HepG2 (cell line): ENCODE data around the gene COX6A2. TPM values are rescaled to one million over a fixed set of nuclear protein-coding genes. Genes with fewer than 3 reads are reported as not detected.
A peak's percentile ranks its signal among the peaks of the same experiment; 100 is the strongest.

Experiments
- ATAC-seq: fragments of 200-7000 bp; cut with Tn5 transposase; 3 replicates; pipeline ENCODE4 v1.9.1; 2020; ENCODE audit warnings: mild to moderate bottlenecking, moderate library complexity
- BruUV-seq: library from RNA; stranded (reverse); fragments of 400-500 nt; replicated peaks from 2 replicates; lab custom pipeline; 2021; lab: Mats Ljungman, UMichigan
- CTCF ChIA-PET: fragments of 300-600 bp; formaldehyde crosslinking; extraction: SDS; loops from one replicate; lab custom pipeline; 2021; ENCODE audit warnings: low total read pairs, inconsistent platforms, low intra/inter-chr PET ratio; lab: Yijun Ruan, JAX
- POLR2A ChIA-PET: fragments of 350-600 bp; sonication (Branson Sonifier 250); formaldehyde crosslinking; loops from one replicate; lab custom pipeline; 2020; ENCODE audit warnings: antibody characterized with exemption, inconsistent platforms; lab: Yijun Ruan, JAX
- DNase-seq: peaks from one replicate; pipeline ENCODE4 v3.0.0-alpha.2; 2015; ENCODE audit warnings: low spot score
- FAIRE-seq: peaks from 3 replicates; lab custom pipeline; 2011; peaks lifted over from hg19 to GRCh38; lab: Jason Lieb, UNC
- H2AFZ ChIP-seq: one replicate; pipeline ENCODE4 v1.6.1; 2011; ENCODE audit warnings: low read length, inconsistent platforms
- H3K27ac ChIP-seq: fragments of 300-600 bp; 3 replicates; pipeline ENCODE4 v1.8.0; 2011; ENCODE audit warnings: mixed run types, mild to moderate bottlenecking, mixed read lengths, low read length, inconsistent platforms; ENCODE audit not compliant: insufficient read depth; ENCODE audit errors: extremely low read length
- H3K27me3 ChIP-seq, 2 experiments: fragments of 200-600 bp in 1 of 2; 2 replicates in 1 of 2; 3 replicates in 1 of 2; pipeline versions ENCODE4 v1.6.0 to v1.8.0; 2011; ENCODE audit warnings: low read length in 2 of 2, mild to moderate bottlenecking in 2 of 2, moderate library complexity in 2 of 2, inconsistent platforms in 1 of 2; ENCODE audit not compliant: insufficient read depth in 2 of 2, control insufficient read depth in 1 of 2
- H3K36me3 ChIP-seq, 2 experiments: fragments of 200-600 bp in 1 of 2; replicated peaks in 1 of 2; 2 replicates in 1 of 2; 3 replicates in 1 of 2; pipeline versions ENCODE4 v1.5.1 to v1.8.0; 2011; ENCODE audit warnings: low read length in 2 of 2, inconsistent platforms in 1 of 2; ENCODE audit not compliant: insufficient read depth in 2 of 2, control insufficient read depth in 1 of 2
- H3K4me1 ChIP-seq: 2 replicates; pipeline ENCODE4 v1.5.1; 2012; ENCODE audit warnings: low read length, inconsistent platforms; ENCODE audit not compliant: insufficient read depth
- H3K4me2 ChIP-seq: 2 replicates; pipeline ENCODE4 v1.6.0; 2011; ENCODE audit warnings: low read depth, low read length, inconsistent platforms
- H3K4me3 ChIP-seq, 3 experiments: fragments of 200-600 bp in 1 of 3; sonication (generic), shearing (Covaris generic) in 1 of 3; replicated peaks in 1 of 3; 2 replicates each; pipeline ENCODE4 v1.5.1; 2011 to 2016; ENCODE audit warnings: low read length in 3 of 3, inconsistent platforms in 2 of 3, low read depth in 2 of 3, mild to moderate bottlenecking in 2 of 3, control low read depth in 1 of 3, mixed read lengths in 1 of 3; ENCODE audit not compliant: insufficient read depth in 1 of 3
- H3K79me2 ChIP-seq: one replicate; pipeline ENCODE4 v1.6.1; 2011; ENCODE audit warnings: low read length, inconsistent platforms; ENCODE audit not compliant: insufficient read depth
- H3K9ac ChIP-seq: 2 replicates; pipeline ENCODE4 v1.6.0; 2011; ENCODE audit warnings: mild to moderate bottlenecking, low read depth, low read length, inconsistent platforms; ENCODE audit not compliant: insufficient read depth
- H3K9me3 ChIP-seq: 2 replicates; pipeline ENCODE4 v1.5.1; 2012; ENCODE audit warnings: mild to moderate bottlenecking, low read length
- H4K20me1 ChIP-seq: 2 replicates; pipeline ENCODE4 v1.6.0; 2011; ENCODE audit warnings: inconsistent platforms, mild to moderate bottlenecking, low read length, moderate library complexity; ENCODE audit not compliant: insufficient read depth
- ELF1 ChIP-seq: sonication (generic); formaldehyde crosslinking; IDR thresholded peaks from 2 replicates; pipeline ENCODE4 v1.4.0; 2020; ENCODE audit warnings: missing genetic modification reagents
- ZBTB10 ChIP-seq: sonication (generic); formaldehyde crosslinking; IDR thresholded peaks from 2 replicates; pipeline ENCODE4 v1.4.0; 2020; ENCODE audit warnings: missing genetic modification reagents, borderline replicate concordance
- WGBS: methylation state at CpG from one replicate; pipeline ENCODE4 v1.1.6; 2017; ENCODE audit warnings: low lambda C conversion rate; 5-methylcytosine and 5-hydroxymethylcytosine counted together
- in situ Hi-C: cut with HindIII; loops from 2 replicates; pipeline ENCODE4 v1.10.0; 2017; ENCODE audit warnings: low pct_unique_long_range_greater_than_20kb; ENCODE audit not compliant: extremely low pct_ligation_motif_present
- intact Hi-C: fragments of 100-400 bp; cut with micrococcal nuclease; formaldehyde crosslinking; loops from one replicate; pipeline ENCODE4 v1.10.0; 2022; ENCODE audit not compliant: unreplicated experiment
- polyA plus RNA-seq, 8 experiments: library from polyadenylated mRNA; depleted of rRNA in 3 of 8; stranded (reverse) in 7 of 8; unstranded in 1 of 8; fragments of >200 nt; fragmentation: Illumina TruSeq in 4 of 8; extraction: Trizol in 4 of 8; gene quantifications; 2 replicates each; pipeline versions ENCODE4 v1.2.1 to v1.2.3, GENCODE V29; 2011 to 2016; ENCODE audit warnings: low read depth in 4 of 8, missing spikeins in 1 of 8, mixed read lengths in 1 of 8; ENCODE audit not compliant: insufficient read depth in 1 of 8
- total RNA-seq, 5 experiments: library from RNA; depleted of rRNA; stranded (reverse); fragments of >200 nt; fragmentation: Illumina TruSeq; extraction: Trizol; gene quantifications; 2 replicates each; pipeline ENCODE4 v1.2.3, GENCODE V29; 2016; ENCODE audit warnings: low read depth in 1 of 5
- TF ChIP-seq, protein P1 (sequence below): sonication (generic); formaldehyde crosslinking; IDR thresholded peaks from 2 replicates; pipeline ENCODE4 v1.5.1; 2020; ENCODE audit warnings: mild to moderate bottlenecking, missing genetic modification reagents, moderate library complexity

The COX6A2 gene
- total and polyA plus RNA-seq, 2 of the 13 experiments (the other 11 are each of a cell fraction or from before 2014, with no cell fraction given), result not detected

DNA sequence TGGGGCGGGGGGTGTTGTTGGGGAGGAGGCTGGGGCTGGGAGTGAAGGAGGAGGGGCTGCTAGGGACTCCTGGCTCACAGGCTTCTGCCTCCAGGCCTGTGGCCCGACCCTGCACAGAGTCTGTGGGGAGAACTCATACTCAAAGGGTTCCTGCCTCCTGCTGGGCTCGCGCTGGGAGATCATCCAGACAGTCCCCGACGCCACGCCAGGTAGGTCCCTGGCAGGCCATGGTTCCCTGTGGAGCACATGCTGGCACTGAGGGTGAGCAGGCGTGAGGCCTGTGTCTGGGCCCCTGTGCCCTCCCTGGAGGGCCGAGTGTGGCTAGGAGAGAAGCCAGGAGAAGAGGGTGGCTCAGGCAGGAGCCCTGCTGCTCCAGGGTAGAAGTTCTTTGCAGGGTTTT, 30.5 kb downstream of the COX6A2 start:
- WGBS, result 23% methylated on average over 4 of the region's 9 CpGs
- no peak for FAIRE-seq

More for the DNA sequence above, 30.5 kb downstream of the COX6A2 start:
- no peak overlapping the region for H3K9ac ChIP-seq
- ATAC-seq, result peak; percentile 31; the same call in 2 of the 3 replicates
- H3K27me3 ChIP-seq, result peaks cover 2 to 4% of the 10 kb centered on the region in 2 experiments; a peak in 1 of 5 replicates
- no peaks in the 10 kb centered on the region for H3K79me2 ChIP-seq
- in situ Hi-C loops, result no loop called here
- TF ChIP-seq ZBTB10, result no peak
- TF ChIP-seq, protein P1, sequence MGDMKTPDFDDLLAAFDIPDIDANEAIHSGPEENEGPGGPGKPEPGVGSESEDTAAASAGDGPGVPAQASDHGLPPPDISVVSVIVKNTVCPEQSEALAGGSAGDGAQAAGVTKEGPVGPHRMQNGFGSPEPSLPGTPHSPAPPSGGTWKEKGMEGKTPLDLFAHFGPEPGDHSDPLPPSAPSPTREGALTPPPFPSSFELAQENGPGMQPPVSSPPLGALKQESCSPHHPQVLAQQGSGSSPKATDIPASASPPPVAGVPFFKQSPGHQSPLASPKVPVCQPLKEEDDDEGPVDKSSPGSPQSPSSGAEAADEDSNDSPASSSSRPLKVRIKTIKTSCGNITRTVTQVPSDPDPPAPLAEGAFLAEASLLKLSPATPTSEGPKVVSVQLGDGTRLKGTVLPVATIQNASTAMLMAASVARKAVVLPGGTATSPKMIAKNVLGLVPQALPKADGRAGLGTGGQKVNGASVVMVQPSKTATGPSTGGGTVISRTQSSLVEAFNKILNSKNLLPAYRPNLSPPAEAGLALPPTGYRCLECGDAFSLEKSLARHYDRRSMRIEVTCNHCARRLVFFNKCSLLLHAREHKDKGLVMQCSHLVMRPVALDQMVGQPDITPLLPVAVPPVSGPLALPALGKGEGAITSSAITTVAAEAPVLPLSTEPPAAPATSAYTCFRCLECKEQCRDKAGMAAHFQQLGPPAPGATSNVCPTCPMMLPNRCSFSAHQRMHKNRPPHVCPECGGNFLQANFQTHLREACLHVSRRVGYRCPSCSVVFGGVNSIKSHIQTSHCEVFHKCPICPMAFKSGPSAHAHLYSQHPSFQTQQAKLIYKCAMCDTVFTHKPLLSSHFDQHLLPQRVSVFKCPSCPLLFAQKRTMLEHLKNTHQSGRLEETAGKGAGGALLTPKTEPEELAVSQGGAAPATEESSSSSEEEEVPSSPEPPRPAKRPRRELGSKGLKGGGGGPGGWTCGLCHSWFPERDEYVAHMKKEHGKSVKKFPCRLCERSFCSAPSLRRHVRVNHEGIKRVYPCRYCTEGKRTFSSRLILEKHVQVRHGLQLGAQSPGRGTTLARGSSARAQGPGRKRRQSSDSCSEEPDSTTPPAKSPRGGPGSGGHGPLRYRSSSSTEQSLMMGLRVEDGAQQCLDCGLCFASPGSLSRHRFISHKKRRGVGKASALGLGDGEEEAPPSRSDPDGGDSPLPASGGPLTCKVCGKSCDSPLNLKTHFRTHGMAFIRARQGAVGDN (CRISPR knock-in tag), result 0 out of 2 replicates have a peak, but pooled peaks have one; percentile 12
- TF ChIP-seq ELF1 (CRISPR knock-in tag), result no peak
- TF ChIP-seq, all 625 proteins: peak for 1
- H2AFZ ChIP-seq, result no peak overlapping the region
- POLR2A ChIA-PET, result no interaction called here
- no peak overlapping the region for H3K4me2 ChIP-seq
- CTCF ChIA-PET, result no interaction called here
- no peaks in the 10 kb centered on the region for H3K9me3 ChIP-seq
- no peaks in the 10 kb centered on the region for H3K36me3 ChIP-seq
- intact Hi-C loops, result no loop called here
- H3K4me1 ChIP-seq, result no peaks in the 10 kb centered on the region
- no peak overlapping the region for H3K4me3 ChIP-seq
- no peak overlapping the region for H3K27ac ChIP-seq
- H4K20me1 ChIP-seq, result no peaks in the 10 kb centered on the region
- no peak for DNase-seq
- BruUV-seq, result no TSS peak
